ENCODE results near the gene LRRC36. TPM values are rescaled to one million over a fixed set of nuclear protein-coding genes. Genes with fewer than 3 reads are reported as not detected.

The LRRC36 gene
- total and polyA plus RNA-seq, 2 of the 13 experiments (the other 11 are each of a cell fraction or from before 2014, with no cell fraction given): 0.12 to 0.15 TPM

DNA sequence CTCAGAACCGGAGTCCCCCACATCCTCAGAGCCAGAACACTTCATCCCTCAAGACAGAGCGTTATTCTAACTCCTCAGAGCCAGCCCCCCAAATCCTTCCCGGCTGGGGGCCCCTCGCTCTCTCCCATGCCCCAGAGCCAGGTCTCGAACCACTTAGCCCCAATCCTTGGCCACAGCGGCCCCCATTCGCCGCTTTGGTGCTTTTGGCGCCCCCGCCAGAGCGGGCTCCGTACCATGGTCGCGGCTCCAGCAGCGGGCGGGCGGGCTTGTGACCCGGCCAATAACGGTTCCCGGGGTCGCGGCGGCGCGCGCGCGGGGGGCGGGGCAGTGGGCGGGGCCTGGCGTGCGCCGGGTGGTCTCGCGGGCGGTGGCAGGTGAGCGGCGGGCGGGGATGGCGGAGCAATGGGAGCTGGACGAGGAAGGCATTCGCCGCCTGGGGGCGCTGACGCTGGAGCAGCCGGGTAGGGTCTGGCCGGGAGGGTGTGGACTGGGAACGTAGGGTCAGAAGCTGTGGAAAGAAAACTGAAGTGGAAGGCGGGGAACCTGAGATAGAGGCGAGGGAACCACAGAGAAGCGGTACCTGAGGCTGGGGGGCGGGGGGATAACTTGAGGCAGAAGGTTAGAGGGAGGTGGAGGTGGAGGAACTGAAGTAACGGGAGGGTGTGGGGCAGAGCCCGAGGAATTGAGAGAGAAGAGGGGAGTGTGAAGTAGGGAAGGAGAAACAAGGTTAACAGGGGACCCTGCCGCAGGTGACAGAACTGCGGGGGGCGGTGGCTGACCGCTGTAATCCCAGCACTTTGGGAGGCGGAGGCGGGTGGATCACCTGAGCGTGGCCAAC is at the start of gene LRRC36, which contains the start of gene KCTD19 (continued):
- TF ChIP-seq CBX2 (IDR thresholded peaks at IDR 0.05; ENCODE audit: low read depth, low read length) (no peak), CBX2 (CRISPR knock-in tag; IDR thresholded peaks at IDR 0.05; ENCODE audit: low read depth) (no peak), CBX1 (IDR thresholded peaks at IDR 0.05; ENCODE audit: low read depth) (peak; percentile 38), ZSCAN21 (CRISPR knock-in tag; IDR thresholded peaks at IDR 0.05; ENCODE audit: borderline replicate concordance) (peak; percentile 56; the same call in 1 of the 2 replicates), ZNF468 (CRISPR knock-in tag; IDR thresholded peaks at IDR 0.05) (no peak), EEA1 (CRISPR knock-in tag; IDR thresholded peaks at IDR 0.05; ENCODE audit: borderline replicate concordance) (no peak), GATAD1 (CRISPR knock-in tag; IDR thresholded peaks at IDR 0.05) (peak; percentile 45; the same call in 1 of the 2 replicates), KLF6 (CRISPR knock-in tag; IDR thresholded peaks at IDR 0.05) (no peak), ZNF354B (CRISPR knock-in tag; IDR thresholded peaks at IDR 0.05) (no peak), AGO2 (optimal IDR thresholded peaks at IDR 0.05; ENCODE audit: low read depth, low read length) (no peak), RBM39 (IDR thresholded peaks at IDR 0.05; ENCODE audit: low read depth, low read length, poor library complexity, severe bottlenecking) (no peak)
- TF ChIP-seq, protein P1, sequence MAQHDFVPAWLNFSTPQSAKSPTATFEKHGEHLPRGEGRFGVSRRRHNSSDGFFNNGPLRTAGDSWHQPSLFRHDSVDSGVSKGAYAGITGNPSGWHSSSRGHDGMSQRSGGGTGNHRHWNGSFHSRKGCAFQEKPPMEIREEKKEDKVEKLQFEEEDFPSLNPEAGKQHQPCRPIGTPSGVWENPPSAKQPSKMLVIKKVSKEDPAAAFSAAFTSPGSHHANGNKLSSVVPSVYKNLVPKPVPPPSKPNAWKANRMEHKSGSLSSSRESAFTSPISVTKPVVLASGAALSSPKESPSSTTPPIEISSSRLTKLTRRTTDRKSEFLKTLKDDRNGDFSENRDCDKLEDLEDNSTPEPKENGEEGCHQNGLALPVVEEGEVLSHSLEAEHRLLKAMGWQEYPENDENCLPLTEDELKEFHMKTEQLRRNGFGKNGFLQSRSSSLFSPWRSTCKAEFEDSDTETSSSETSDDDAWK (CRISPR knock-in tag; IDR thresholded peaks at IDR 0.05): no peak
- TF ChIP-seq, protein P2, sequence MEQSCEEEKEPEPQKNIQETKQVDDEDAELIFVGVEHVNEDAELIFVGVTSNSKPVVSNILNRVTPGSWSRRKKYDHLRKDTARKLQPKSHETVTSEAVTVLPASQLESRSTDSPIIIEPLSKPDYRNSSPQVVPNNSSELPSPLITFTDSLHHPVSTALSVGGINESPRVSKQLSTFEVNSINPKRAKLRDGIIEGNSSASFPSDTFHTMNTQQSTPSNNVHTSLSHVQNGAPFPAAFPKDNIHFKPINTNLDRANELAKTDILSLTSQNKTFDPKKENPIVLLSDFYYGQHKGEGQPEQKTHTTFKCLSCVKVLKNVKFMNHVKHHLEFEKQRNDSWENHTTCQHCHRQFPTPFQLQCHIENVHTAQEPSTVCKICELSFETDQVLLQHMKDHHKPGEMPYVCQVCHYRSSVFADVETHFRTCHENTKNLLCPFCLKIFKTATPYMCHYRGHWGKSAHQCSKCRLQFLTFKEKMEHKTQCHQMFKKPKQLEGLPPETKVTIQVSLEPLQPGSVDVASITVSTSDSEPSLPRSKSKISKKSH (CRISPR knock-in tag; IDR thresholded peaks at IDR 0.05; ENCODE audit: borderline replicate concordance): no peak
- TF ChIP-seq, protein P3, sequence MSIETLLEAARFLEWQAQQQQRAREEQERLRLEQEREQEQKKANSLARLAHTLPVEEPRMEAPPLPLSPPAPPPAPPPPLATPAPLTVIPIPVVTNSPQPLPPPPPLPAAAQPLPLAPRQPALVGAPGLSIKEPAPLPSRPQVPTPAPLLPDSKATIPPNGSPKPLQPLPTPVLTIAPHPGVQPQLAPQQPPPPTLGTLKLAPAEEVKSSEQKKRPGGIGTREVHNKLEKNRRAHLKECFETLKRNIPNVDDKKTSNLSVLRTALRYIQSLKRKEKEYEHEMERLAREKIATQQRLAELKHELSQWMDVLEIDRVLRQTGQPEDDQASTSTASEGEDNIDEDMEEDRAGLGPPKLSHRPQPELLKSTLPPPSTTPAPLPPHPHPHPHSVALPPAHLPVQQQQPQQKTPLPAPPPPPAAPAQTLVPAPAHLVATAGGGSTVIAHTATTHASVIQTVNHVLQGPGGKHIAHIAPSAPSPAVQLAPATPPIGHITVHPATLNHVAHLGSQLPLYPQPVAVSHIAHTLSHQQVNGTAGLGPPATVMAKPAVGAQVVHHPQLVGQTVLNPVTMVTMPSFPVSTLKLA (IDR thresholded peaks at IDR 0.05): no peak
- TF ChIP-seq, protein P4, sequence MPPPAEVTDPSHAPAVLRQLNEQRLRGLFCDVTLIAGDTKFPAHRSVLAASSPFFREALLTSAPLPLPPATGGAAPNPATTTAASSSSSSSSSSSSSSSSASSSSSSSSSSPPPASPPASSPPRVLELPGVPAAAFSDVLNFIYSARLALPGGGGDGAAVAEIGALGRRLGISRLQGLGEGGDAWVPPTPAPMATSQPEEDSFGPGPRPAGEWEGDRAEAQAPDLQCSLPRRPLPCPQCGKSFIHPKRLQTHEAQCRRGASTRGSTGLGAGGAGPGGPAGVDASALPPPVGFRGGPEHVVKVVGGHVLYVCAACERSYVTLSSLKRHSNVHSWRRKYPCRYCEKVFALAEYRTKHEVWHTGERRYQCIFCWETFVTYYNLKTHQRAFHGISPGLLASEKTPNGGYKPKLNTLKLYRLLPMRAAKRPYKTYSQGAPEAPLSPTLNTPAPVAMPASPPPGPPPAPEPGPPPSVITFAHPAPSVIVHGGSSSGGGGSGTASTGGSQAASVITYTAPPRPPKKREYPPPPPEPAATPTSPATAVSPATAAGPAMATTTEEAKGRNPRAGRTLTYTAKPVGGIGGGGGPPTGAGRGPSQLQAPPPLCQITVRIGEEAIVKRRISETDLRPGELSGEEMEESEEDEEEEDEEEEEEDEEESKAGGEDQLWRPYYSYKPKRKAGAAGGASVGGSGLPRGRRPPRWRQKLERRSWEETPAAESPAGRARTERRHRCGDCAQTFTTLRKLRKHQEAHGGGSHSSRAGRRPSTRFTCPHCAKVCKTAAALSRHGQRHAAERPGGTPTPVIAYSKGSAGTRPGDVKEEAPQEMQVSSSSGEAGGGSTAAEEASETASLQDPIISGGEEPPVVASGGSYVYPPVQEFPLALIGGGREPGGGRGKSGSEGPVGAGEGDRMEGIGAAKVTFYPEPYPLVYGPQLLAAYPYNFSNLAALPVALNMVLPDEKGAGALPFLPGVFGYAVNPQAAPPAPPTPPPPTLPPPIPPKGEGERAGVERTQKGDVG (CRISPR knock-in tag; IDR thresholded peaks at IDR 0.05; ENCODE audit: borderline replicate concordance): no peak
- TF ChIP-seq, protein P5, sequence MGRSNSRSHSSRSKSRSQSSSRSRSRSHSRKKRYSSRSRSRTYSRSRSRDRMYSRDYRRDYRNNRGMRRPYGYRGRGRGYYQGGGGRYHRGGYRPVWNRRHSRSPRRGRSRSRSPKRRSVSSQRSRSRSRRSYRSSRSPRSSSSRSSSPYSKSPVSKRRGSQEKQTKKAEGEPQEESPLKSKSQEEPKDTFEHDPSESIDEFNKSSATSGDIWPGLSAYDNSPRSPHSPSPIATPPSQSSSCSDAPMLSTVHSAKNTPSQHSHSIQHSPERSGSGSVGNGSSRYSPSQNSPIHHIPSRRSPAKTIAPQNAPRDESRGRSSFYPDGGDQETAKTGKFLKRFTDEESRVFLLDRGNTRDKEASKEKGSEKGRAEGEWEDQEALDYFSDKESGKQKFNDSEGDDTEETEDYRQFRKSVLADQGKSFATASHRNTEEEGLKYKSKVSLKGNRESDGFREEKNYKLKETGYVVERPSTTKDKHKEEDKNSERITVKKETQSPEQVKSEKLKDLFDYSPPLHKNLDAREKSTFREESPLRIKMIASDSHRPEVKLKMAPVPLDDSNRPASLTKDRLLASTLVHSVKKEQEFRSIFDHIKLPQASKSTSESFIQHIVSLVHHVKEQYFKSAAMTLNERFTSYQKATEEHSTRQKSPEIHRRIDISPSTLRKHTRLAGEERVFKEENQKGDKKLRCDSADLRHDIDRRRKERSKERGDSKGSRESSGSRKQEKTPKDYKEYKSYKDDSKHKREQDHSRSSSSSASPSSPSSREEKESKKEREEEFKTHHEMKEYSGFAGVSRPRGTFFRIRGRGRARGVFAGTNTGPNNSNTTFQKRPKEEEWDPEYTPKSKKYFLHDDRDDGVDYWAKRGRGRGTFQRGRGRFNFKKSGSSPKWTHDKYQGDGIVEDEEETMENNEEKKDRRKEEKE (IDR thresholded peaks at IDR 0.05): no peak
